WTC11 (cell line): ENCODE measurements around the gene TBPL2. TPM values are rescaled to one million over a fixed set of nuclear protein-coding genes. Genes with fewer than 3 reads are reported as not detected.

Experiments used
- ATAC-seq: fragments of 200-7000 bp; cut with Tn5 transposase; 2 replicates; pipeline ENCODE4 v1.10.0; 2021; ENCODE audit warnings: mild to moderate bottlenecking, moderate library complexity
- CTCF ChIA-PET: fragments of 300-600 bp; sonication (Branson Sonifier 250); formaldehyde crosslinking; loops from one replicate; lab custom pipeline; 2021; ENCODE audit warnings: antibody characterized with exemption; lab: Charles Lee
- POLR2A ChIA-PET: fragments of 350-600 bp; sonication (Branson Sonifier 250); formaldehyde crosslinking; loops from one replicate; lab custom pipeline; 2021; ENCODE audit warnings: antibody characterized with exemption; lab: Charles Lee
- DNase-seq: peaks from one replicate; pipeline ENCODE4 v3.0.0; 2021; ENCODE audit warnings: low spot score
- H3K27ac Mint-ChIP-seq: 2 replicates; pipeline ENCODE4 v1.8.0; 2021; ENCODE audit warnings: mixed read lengths
- H3K27me3 Mint-ChIP-seq: 2 replicates; pipeline ENCODE4 v1.8.0; 2021; ENCODE audit warnings: low read depth, mild to moderate bottlenecking, moderate library complexity, mixed read lengths
- H3K36me3 Mint-ChIP-seq: 2 replicates; pipeline ENCODE4 v1.8.0; 2021; ENCODE audit warnings: mixed read lengths
- H3K4me1 Mint-ChIP-seq: 2 replicates; pipeline ENCODE4 v1.8.0; 2022; ENCODE audit warnings: mixed read lengths
- H3K4me3 Mint-ChIP-seq: 2 replicates; pipeline ENCODE4 v1.8.0; 2021; ENCODE audit warnings: mild to moderate bottlenecking, moderate library complexity, mixed read lengths
- H3K9me3 Mint-ChIP-seq: 2 replicates; pipeline ENCODE4 v1.8.0; 2021; ENCODE audit warnings: mixed read lengths
- AR ChIP-seq: fragments of 250-450 bp; sonication (Bioruptor Pico); IDR thresholded peaks from 2 replicates; pipeline ENCODE4 v1.9.0; 2021; ENCODE audit warnings: mild to moderate bottlenecking
- CBFB ChIP-seq: sonication (generic); formaldehyde crosslinking; IDR thresholded peaks from 2 replicates; pipeline ENCODE4 v1.8.1; 2022; ENCODE audit warnings: mild to moderate bottlenecking, low read depth, missing genetic modification reagents
- E2F4 ChIP-seq: sonication (generic); formaldehyde crosslinking; IDR thresholded peaks from 2 replicates; pipeline ENCODE4 v1.8.1; 2022; ENCODE audit warnings: low read depth, mild to moderate bottlenecking, moderate library complexity, missing genetic modification reagents, borderline replicate concordance
- EMX1 ChIP-seq: fragments of 250-450 bp; sonication (Bioruptor Pico); IDR thresholded peaks from 2 replicates; pipeline ENCODE4 v1.8.0; 2021; ENCODE audit warnings: mild to moderate bottlenecking
- GRHL2 ChIP-seq: fragments of 250-450 bp; sonication (Bioruptor Pico); IDR thresholded peaks from 2 replicates; pipeline ENCODE4 v1.8.0; 2022; ENCODE audit warnings: mild to moderate bottlenecking, moderate library complexity; ENCODE audit not compliant: insufficient replicate concordance, severe bottlenecking
- MXD4 ChIP-seq: fragments of 250-450 bp; sonication (Bioruptor Pico); IDR thresholded peaks from 2 replicates; pipeline ENCODE4 v1.8.0; 2021; ENCODE audit warnings: mild to moderate bottlenecking, moderate library complexity, borderline replicate concordance
- NFATC4 ChIP-seq: fragments of 250-450 bp; sonication (Bioruptor Pico); IDR thresholded peaks from 2 replicates; pipeline ENCODE4 v1.9.0; 2021; ENCODE audit warnings: mild to moderate bottlenecking
- NR1H2 ChIP-seq: sonication (generic); formaldehyde crosslinking; IDR thresholded peaks from 2 replicates; pipeline ENCODE4 v1.9.0; 2021; ENCODE audit warnings: mild to moderate bottlenecking, moderate library complexity, missing genetic modification reagents
- NR2C2 ChIP-seq: sonication (generic); formaldehyde crosslinking; IDR thresholded peaks from 2 replicates; pipeline ENCODE4 v1.8.0; 2022; ENCODE audit warnings: mild to moderate bottlenecking, missing genetic modification reagents
- PRDM15 ChIP-seq: sonication (generic); formaldehyde crosslinking; IDR thresholded peaks from 2 replicates; pipeline ENCODE4 v1.8.0; 2022; ENCODE audit warnings: missing genetic modification reagents
- SMAD4 ChIP-seq: sonication (generic); formaldehyde crosslinking; IDR thresholded peaks from 2 replicates; pipeline ENCODE4 v1.8.0; 2022; ENCODE audit warnings: mild to moderate bottlenecking, missing genetic modification reagents
- SOX15 ChIP-seq: fragments of 250-450 bp; sonication (Bioruptor Pico); IDR thresholded peaks from 2 replicates; pipeline ENCODE4 v1.9.0; 2021; ENCODE audit warnings: mild to moderate bottlenecking
- STAT6 ChIP-seq: sonication (generic); formaldehyde crosslinking; conservative IDR thresholded peaks from 2 replicates; pipeline ENCODE4 v1.8.1; 2023; ENCODE audit warnings: mild to moderate bottlenecking, low read depth, missing genetic modification reagents, moderate library complexity
- ZNF232 ChIP-seq: sonication (generic); formaldehyde crosslinking; IDR thresholded peaks from 2 replicates; pipeline ENCODE4 v1.8.0; 2022; ENCODE audit warnings: mild to moderate bottlenecking, missing genetic modification reagents
- total RNA-seq: library from RNA; stranded (reverse); gene quantifications from 3 replicates; pipeline ENCODE4 v1.2.3, GENCODE V29; 2021
- TF ChIP-seq, protein P1 (sequence below): sonication (generic); formaldehyde crosslinking; IDR thresholded peaks from 2 replicates; pipeline ENCODE4 v1.8.0; 2022; ENCODE audit warnings: mild to moderate bottlenecking, missing genetic modification reagents
- TF ChIP-seq, protein P2 (sequence below): fragments of 250-450 bp; sonication (Bioruptor Pico); IDR thresholded peaks from 2 replicates; pipeline ENCODE4 v1.9.0; 2021; ENCODE audit warnings: moderate library complexity, mild to moderate bottlenecking, inconsistent platforms, borderline replicate concordance

The TBPL2 gene
- total RNA-seq, 1 experiment from 2014 or later, result not detected

GRCh38 chr14:55419663-55420062, 20.8 kb downstream of the TBPL2 start:
- H3K27me3 Mint-ChIP-seq, result no peaks in the 10 kb centered on the region
- H3K4me3 Mint-ChIP-seq, result no peak overlapping the region
- ChIA-PET POLR2A (no interaction called here), CTCF (interaction anchor here (0.8 to 1.7 kb wide), 2 partner anchors 9 to 27 kb away, joined by 3 to 6 read pairs; no protein-coding TSS in a partner anchor)
- no peaks in the 10 kb centered on the region for H3K4me1 Mint-ChIP-seq
- ATAC-seq (no peak), DNase-seq (no peak)
- no peaks in the 10 kb centered on the region for H3K9me3 Mint-ChIP-seq
- no peak overlapping the region for H3K27ac Mint-ChIP-seq
- TF ChIP-seq STAT6 (CRISPR knock-in tag), result no peak
- no peak for TF ChIP-seq GRHL2 (CRISPR knock-in tag)
- TF ChIP-seq MXD4 (CRISPR knock-in tag), result no peak
- TF ChIP-seq NR1H2, result no peak
- TF ChIP-seq NFATC4 (CRISPR knock-in tag), result no peak
- no peak for TF ChIP-seq CBFB
- no peak for TF ChIP-seq PRDM15 (CRISPR knock-in tag)
- TF ChIP-seq, protein P1, sequence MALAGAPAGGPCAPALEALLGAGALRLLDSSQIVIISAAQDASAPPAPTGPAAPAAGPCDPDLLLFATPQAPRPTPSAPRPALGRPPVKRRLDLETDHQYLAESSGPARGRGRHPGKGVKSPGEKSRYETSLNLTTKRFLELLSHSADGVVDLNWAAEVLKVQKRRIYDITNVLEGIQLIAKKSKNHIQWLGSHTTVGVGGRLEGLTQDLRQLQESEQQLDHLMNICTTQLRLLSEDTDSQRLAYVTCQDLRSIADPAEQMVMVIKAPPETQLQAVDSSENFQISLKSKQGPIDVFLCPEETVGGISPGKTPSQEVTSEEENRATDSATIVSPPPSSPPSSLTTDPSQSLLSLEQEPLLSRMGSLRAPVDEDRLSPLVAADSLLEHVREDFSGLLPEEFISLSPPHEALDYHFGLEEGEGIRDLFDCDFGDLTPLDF (CRISPR knock-in tag), result no peak
- no peak for TF ChIP-seq AR (CRISPR knock-in tag)
- TF ChIP-seq SOX15 (CRISPR knock-in tag), result no peak
- TF ChIP-seq SMAD4, result no peak
- TF ChIP-seq EMX1 (CRISPR knock-in tag), result no peak
- TF ChIP-seq ZNF232, result no peak
- TF ChIP-seq, protein P2, sequence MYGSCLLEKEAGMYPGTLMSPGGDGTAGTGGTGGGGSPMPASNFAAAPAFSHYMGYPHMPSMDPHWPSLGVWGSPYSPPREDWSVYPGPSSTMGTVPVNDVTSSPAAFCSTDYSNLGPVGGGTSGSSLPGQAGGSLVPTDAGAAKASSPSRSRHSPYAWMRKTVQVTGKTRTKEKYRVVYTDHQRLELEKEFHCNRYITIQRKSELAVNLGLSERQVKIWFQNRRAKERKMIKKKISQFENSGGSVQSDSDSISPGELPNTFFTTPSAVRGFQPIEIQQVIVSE (CRISPR knock-in tag), result no peak
- no peak for TF ChIP-seq NR2C2 (CRISPR knock-in tag)
- TF ChIP-seq E2F4, result no peak
- H3K36me3 Mint-ChIP-seq, result no peaks in the 10 kb centered on the region
